ENCODE data around the gene NECAP2. TPM values are rescaled to one million over a fixed set of nuclear protein-coding genes. Genes with fewer than 3 reads are reported as not detected.

The NECAP2 gene
- total and polyA plus RNA-seq, 4 experiments from 2014 or later = 154 to 341 (median 204) TPM

- ChIA-PET CTCF (ENCODE audit: partially characterized antibody) (interaction anchor here (0.6 to 3.0 kb wide), 10 partner anchors 12 to 1393 kb away, joined by 3 to 19 read pairs (median 4); partner anchors contain the start of gene SZRD1), POLR2A (ENCODE audit: partially characterized antibody) (interaction anchor here (1.0 to 3.3 kb wide), 14 partner anchors 9 to 464 kb away, joined by 3 to 33 read pairs (median 10); partner anchors contain the start of genes FBXO42, RNU1-1 and SZRD1)
- DNase-seq = peak in 1 of 5 donors; percentile 4
- Mint-ChIP-seq H3K27me3 (no peaks in the 10 kb centered on the region), H3K4me3 (peak overlapping the region; percentile 91 to 99 (median 96)), H3K27ac (peak overlapping the region; percentile 94 to 99 (median 96)), H3K9me3 (peaks cover 0 to 4% (median 0%) of the 10 kb centered on the region in 8 donors), H3K4me1 (peaks cover 20 to 48% (median 34%) of the 10 kb centered on the region in 4 donors), H3K36me3 (peaks cover 17 to 32% of the 10 kb centered on the region in 2 donors)
- Histone ChIP-seq H3K4me1 (ENCODE audit: insufficient read depth, low read length) (peaks cover 40% of the 10 kb centered on the region), H3K27ac (ENCODE audit: low read depth, low read length) (peak overlapping the region; percentile 100), H3K27me3 (ENCODE audit: insufficient read depth, low read length) (no peaks in the 10 kb centered on the region), H3K4me3 (ENCODE audit: low read length in 2 of 2) (peak overlapping the region in 1 of 2 donors; percentile 86), H3K36me3 (ENCODE audit: insufficient read depth, low read length) (peaks cover 27% of the 10 kb centered on the region), H3K9me3 (ENCODE audit: control insufficient read depth in 1 of 2, low read length in 2 of 2) (no peaks in the 10 kb centered on the region)
- intact Hi-C loops (cut with micrococcal nuclease) = loop anchor here (1.0 to 5.0 kb wide), 3 partner anchors 59 to 88 kb away; partner anchors contain the start of genes FBXO42 and SZRD1
Observed at GRCh38 chr1:16440131-16440469, 424 bp upstream of the NECAP2 start.

- Mint-ChIP-seq H3K27me3 (no peaks in the 10 kb centered on the region), H3K4me3 (peak overlapping the region; percentile 91 to 99 (median 96)), H3K4me1 (peaks cover 20 to 54% (median 34%) of the 10 kb centered on the region in 4 donors), H3K36me3 (peaks cover 17 to 40% of the 10 kb centered on the region in 2 donors), H3K27ac (peak overlapping the region; percentile 94 to 99 (median 96)), H3K9me3 (peaks cover 0 to 4% (median 0%) of the 10 kb centered on the region in 8 donors)
- intact Hi-C loops (cut with micrococcal nuclease) = loop anchor here (1.0 to 5.0 kb wide), 2 partner anchors 21 to 89 kb away; partner anchors contain the start of gene FBXO42
- ChIA-PET CTCF (ENCODE audit: partially characterized antibody) (interaction anchor here (1.0 to 3.0 kb wide), 10 partner anchors 9 to 465 kb away, joined by 3 to 19 read pairs (median 4); partner anchors contain the start of gene SZRD1), POLR2A (ENCODE audit: partially characterized antibody) (interaction anchor here (0.6 to 3.3 kb wide), 17 partner anchors 8 to 463 kb away, joined by 3 to 33 read pairs (median 7); partner anchors contain the start of genes FBXO42, RNU1-1 and SZRD1)
- Histone ChIP-seq H3K36me3 (ENCODE audit: insufficient read depth, low read length) (peaks cover 38% of the 10 kb centered on the region), H3K9me3 (ENCODE audit: control insufficient read depth in 1 of 2, low read length in 2 of 2) (no peaks in the 10 kb centered on the region), H3K4me3 (ENCODE audit: low read length in 2 of 2) (peak overlapping the region; percentile 86 to 97), H3K4me1 (ENCODE audit: insufficient read depth, low read length) (peaks cover 44% of the 10 kb centered on the region), H3K27me3 (ENCODE audit: insufficient read depth, low read length) (no peaks in the 10 kb centered on the region), H3K27ac (ENCODE audit: low read depth, low read length) (peak overlapping the region; percentile 100)
- peak in 1 of 5 donors; percentile 72 for DNase-seq
Observed at GRCh38 chr1:16441282-16441665, 750 bp downstream of the NECAP2 start.

GRCh38 chr1:16442265-16442664, 1.7 kb downstream of the NECAP2 start:
- H3K4me1 ChIP-seq (ENCODE audit: insufficient read depth, low read length) = peaks cover 46% of the 10 kb centered on the region
- no peak for DNase-seq
- peaks cover 44% of the 10 kb centered on the region for H3K36me3 ChIP-seq (ENCODE audit: insufficient read depth, low read length)
- Mint-ChIP-seq H3K27ac (peak overlapping the region; percentile 29 to 99 (median 94)), H3K4me1 (peaks cover 21 to 56% (median 36%) of the 10 kb centered on the region in 4 donors), H3K36me3 (peaks cover 18 to 44% of the 10 kb centered on the region in 2 donors), H3K4me3 (peak overlapping the region; percentile 91 to 99 (median 96)), H3K27me3 (no peaks in the 10 kb centered on the region), H3K9me3 (peaks cover 0 to 4% (median 0%) of the 10 kb centered on the region in 8 donors)
- ChIA-PET POLR2A (ENCODE audit: partially characterized antibody) (interaction anchor here (2.4 to 3.3 kb wide), 4 partner anchors 7 to 462 kb away, joined by 9 to 29 read pairs (median 12); no protein-coding TSS in a partner anchor), CTCF (ENCODE audit: partially characterized antibody) (interaction anchor here (0.7 to 1.5 kb wide), 3 partner anchors 20 to 464 kb away, joined by 3 to 4 read pairs (median 3); no protein-coding TSS in a partner anchor)
- no peaks in the 10 kb centered on the region for H3K9me3 ChIP-seq (ENCODE audit: control insufficient read depth in 1 of 2, low read length in 2 of 2)
- H3K4me3 ChIP-seq (ENCODE audit: low read length in 2 of 2) = no peak overlapping the region
- peak overlapping the region; percentile 100 for H3K27ac ChIP-seq (ENCODE audit: low read depth, low read length)
- intact Hi-C loops (cut with micrococcal nuclease) = loop anchor here (5.0 kb wide), 1 partner anchor 90 kb away; the partner anchor contains the start of gene FBXO42
- no peaks in the 10 kb centered on the region for H3K27me3 ChIP-seq (ENCODE audit: insufficient read depth, low read length)

- Histone ChIP-seq H3K27ac (ENCODE audit: low read depth, low read length) (peak overlapping the region; percentile 100), H3K4me3 (ENCODE audit: low read length in 2 of 2) (no peak overlapping the region), H3K36me3 (ENCODE audit: insufficient read depth, low read length) (peaks cover 51% of the 10 kb centered on the region), H3K27me3 (ENCODE audit: insufficient read depth, low read length) (no peaks in the 10 kb centered on the region), H3K4me1 (ENCODE audit: insufficient read depth, low read length) (peaks cover 50% of the 10 kb centered on the region), H3K9me3 (ENCODE audit: control insufficient read depth in 1 of 2, low read length in 2 of 2) (no peaks in the 10 kb centered on the region)
- Mint-ChIP-seq H3K27ac (peak overlapping the region; percentile 30 to 94 (median 85)), H3K27me3 (no peaks in the 10 kb centered on the region), H3K4me1 (peaks cover 24 to 63% (median 39%) of the 10 kb centered on the region in 4 donors), H3K9me3 (peaks cover 0 to 2% (median 0%) of the 10 kb centered on the region in 8 donors), H3K4me3 (peak overlapping the region; percentile 58 to 99 (median 70)), H3K36me3 (peaks cover 24 to 51% of the 10 kb centered on the region in 2 donors)
- CTCF ChIA-PET (ENCODE audit: partially characterized antibody) = interaction anchor here (0.7 kb wide), 1 partner anchor 19 kb away, joined by 3 read pairs; no protein-coding TSS in a partner anchor
- DNase-seq = no peak
- POLR2A ChIA-PET (ENCODE audit: partially characterized antibody) = interaction anchor here (2.3 kb wide), 1 partner anchor 22 kb away, joined by 8 read pairs; no protein-coding TSS in a partner anchor
- intact Hi-C loops (cut with micrococcal nuclease) = loop anchor here (5.0 kb wide), 1 partner anchor 91 kb away; the partner anchor contains the start of gene FBXO42
Observed at GRCh38 chr1:16442941-16443340, 2.4 kb downstream of the NECAP2 start.

- intact Hi-C loops (cut with micrococcal nuclease) = loop anchor here (5.0 kb wide), 1 partner anchor 92 kb away; the partner anchor contains the start of gene FBXO42
Observed at GRCh38 chr1:16443975-16444770, 3.6 kb downstream of the NECAP2 start.

GRCh38 chr1:16445052-16445451, 4.5 kb downstream of the NECAP2 start:
- Mint-ChIP-seq H3K4me1 (peaks cover 30 to 82% (median 56%) of the 10 kb centered on the region in 4 donors), H3K27ac (peak overlapping the region in 3 of 7 donors; percentile 22 to 60 (median 41)), H3K27me3 (no peaks in the 10 kb centered on the region), H3K36me3 (peaks cover 46 to 71% of the 10 kb centered on the region in 2 donors), H3K4me3 (peak overlapping the region in 1 of 8 donors; percentile 6), H3K9me3 (peaks cover 0 to 1% (median 0%) of the 10 kb centered on the region in 8 donors)
- POLR2A ChIA-PET (ENCODE audit: partially characterized antibody) = interaction anchor here (1.1 to 2.3 kb wide), 2 partner anchors 18 to 24 kb away, joined by 5 to 8 read pairs; no protein-coding TSS in a partner anchor
- H3K27me3 ChIP-seq (ENCODE audit: insufficient read depth, low read length) = no peaks in the 10 kb centered on the region
- peaks cover 59% of the 10 kb centered on the region for H3K4me1 ChIP-seq (ENCODE audit: insufficient read depth, low read length)
- CTCF ChIA-PET (ENCODE audit: partially characterized antibody) = no interaction called here
- H3K36me3 ChIP-seq (ENCODE audit: insufficient read depth, low read length) = peaks cover 72% of the 10 kb centered on the region
- DNase-seq = no peak
- no peaks in the 10 kb centered on the region for H3K9me3 ChIP-seq (ENCODE audit: control insufficient read depth in 1 of 2, low read length in 2 of 2)
- no peak overlapping the region for H3K27ac ChIP-seq (ENCODE audit: low read depth, low read length)
- no peak overlapping the region for H3K4me3 ChIP-seq (ENCODE audit: low read length in 2 of 2)
- intact Hi-C loops (cut with micrococcal nuclease) = no loop called here

More at GRCh38 chr1:16443975-16444770, 3.6 kb downstream of the NECAP2 start:
- Mint-ChIP-seq H3K36me3 (peaks cover 37 to 63% of the 10 kb centered on the region in 2 donors), H3K27ac (peak overlapping the region; percentile 37 to 94 (median 73)), H3K27me3 (no peaks in the 10 kb centered on the region), H3K4me3 (peak overlapping the region in 3 of 8 donors; percentile 7 to 67 (median 41)), H3K9me3 (peaks cover 0 to 2% (median 0%) of the 10 kb centered on the region in 8 donors), H3K4me1 (peaks cover 27 to 75% (median 50%) of the 10 kb centered on the region in 4 donors)
- Histone ChIP-seq H3K36me3 (ENCODE audit: insufficient read depth, low read length) (peaks cover 63% of the 10 kb centered on the region), H3K27me3 (ENCODE audit: insufficient read depth, low read length) (no peaks in the 10 kb centered on the region), H3K9me3 (ENCODE audit: control insufficient read depth in 1 of 2, low read length in 2 of 2) (no peaks in the 10 kb centered on the region), H3K4me1 (ENCODE audit: insufficient read depth, low read length) (peaks cover 53% of the 10 kb centered on the region), H3K27ac (ENCODE audit: low read depth, low read length) (no peak overlapping the region), H3K4me3 (ENCODE audit: low read length in 2 of 2) (no peak overlapping the region)
- CTCF ChIA-PET (ENCODE audit: partially characterized antibody) = no interaction called here
- DNase-seq = no peak
- POLR2A ChIA-PET (ENCODE audit: partially characterized antibody) = interaction anchor here (1.1 to 2.3 kb wide), 2 partner anchors 18 to 24 kb away, joined by 5 to 8 read pairs; no protein-coding TSS in a partner anchor
